Sigmoid colon (tissue), 7 donors: ENCODE data around the gene SERINC3. TPM values are rescaled to one million over a fixed set of nuclear protein-coding genes. Genes with fewer than 3 reads are reported as not detected.

Experiments
- DNase-seq: peaks from one replicate; pipeline ENCODE4 v3.0.0-alpha.2; 2019
- H3K27ac ChIP-seq, 4 donors: fragments of 200-600 bp; sonication (generic); one replicate each; pipeline ENCODE4 v1.5.1; 2016 to 2019; ENCODE audit warnings: mild to moderate bottlenecking in 1 of 4
- H3K27me3 ChIP-seq, 3 donors: fragments of 200-600 bp; sonication (generic); one replicate each; pipeline ENCODE4 v1.5.1; 2019; ENCODE audit warnings: mild to moderate bottlenecking in 1 of 3
- H3K36me3 ChIP-seq, 4 donors: fragments of 200-600 bp; sonication (generic); one replicate each; pipeline ENCODE4 v1.5.1; 2016 to 2019
- H3K4me1 ChIP-seq, 4 donors: fragments of 200-600 bp; sonication (generic); one replicate each; pipeline ENCODE4 v1.5.1; 2017 to 2019
- H3K4me3 ChIP-seq, 4 donors: fragments of 200-600 bp; sonication (generic); one replicate each; pipeline ENCODE4 v1.5.1; 2017 to 2019; ENCODE audit warnings: mild to moderate bottlenecking in 2 of 4, moderate library complexity in 1 of 4
- H3K9me3 ChIP-seq, 4 donors: fragments of 200-600 bp in 3 of 4; sonication (generic) in 3 of 4; one replicate each; pipeline versions ENCODE4 v1.5.1 to v1.6.1; 2013 to 2019
- EP300 ChIP-seq, 4 donors: sonication (generic); formaldehyde crosslinking; IDR thresholded peaks; one replicate each; pipeline ENCODE4 v1.6.1; 2017; ENCODE audit warnings: antibody characterized with exemption in 4 of 4
- POLR2A ChIP-seq, 2 donors: fragments of 450-650 bp; IDR thresholded peaks; one replicate each; pipeline ENCODE4 v1.6.1; 2016; ENCODE audit warnings: antibody characterized with exemption in 2 of 2, mild to moderate bottlenecking in 2 of 2, moderate library complexity in 2 of 2
- POLR2AphosphoS5 ChIP-seq, 4 donors: sonication (generic); formaldehyde crosslinking; IDR thresholded peaks; one replicate each; pipeline ENCODE4 v1.6.1; 2017; ENCODE audit warnings: antibody characterized with exemption in 4 of 4
- whole genome bisulfite sequencing, 2 donors: extraction: QIAGEN DNeasy Blood & Tissue Kit; methylation state at CpG; one replicate each; pipeline ENCODE4 v1.1.7; 2013; 5-methylcytosine and 5-hydroxymethylcytosine counted together
- intact Hi-C: fragments of 100-400 bp; cut with DNase I; formaldehyde crosslinking; loops from one replicate; pipeline ENCODE4 v1.15.1; 2023
- polyA plus RNA-seq, 3 donors: library from polyadenylated mRNA; stranded (reverse); fragments of 200-250 nt; gene quantifications; one replicate each; pipeline ENCODE4 v1.2.3, GENCODE V29; 2013
- small RNA-seq, 3 donors: library from RNA; depleted of rRNA; stranded (forward); fragments of <200 nt; gene quantifications; one replicate each; pipeline ENCODE3, GENCODE V24; 2016
- total RNA-seq, 4 donors: library from RNA; depleted of rRNA; stranded (reverse); fragments of >200 nt; gene quantifications; one replicate each; pipeline ENCODE4 v1.1.0, GENCODE V29; 2016
- TF ChIP-seq, protein P1 (sequence below), 4 experiments: fragments of 450-650 bp in 3 of 4; fragments of 200-600 bp in 1 of 4; IDR thresholded peaks; one replicate each; pipeline ENCODE4 v1.5.1; 2016 to 2019; ENCODE audit warnings: antibody characterized with exemption in 4 of 4, mild to moderate bottlenecking in 3 of 4, moderate library complexity in 2 of 4
- donor health status: healthy with polysubstance abuse.
- donor health status: Bipolar disorder and iron deficiency.
- donor health status: healthy.

SERINC3 gene
- total and polyA plus RNA-seq, 7 donors, result 11.1 to 112 (median 75.9) TPM

DNA sequence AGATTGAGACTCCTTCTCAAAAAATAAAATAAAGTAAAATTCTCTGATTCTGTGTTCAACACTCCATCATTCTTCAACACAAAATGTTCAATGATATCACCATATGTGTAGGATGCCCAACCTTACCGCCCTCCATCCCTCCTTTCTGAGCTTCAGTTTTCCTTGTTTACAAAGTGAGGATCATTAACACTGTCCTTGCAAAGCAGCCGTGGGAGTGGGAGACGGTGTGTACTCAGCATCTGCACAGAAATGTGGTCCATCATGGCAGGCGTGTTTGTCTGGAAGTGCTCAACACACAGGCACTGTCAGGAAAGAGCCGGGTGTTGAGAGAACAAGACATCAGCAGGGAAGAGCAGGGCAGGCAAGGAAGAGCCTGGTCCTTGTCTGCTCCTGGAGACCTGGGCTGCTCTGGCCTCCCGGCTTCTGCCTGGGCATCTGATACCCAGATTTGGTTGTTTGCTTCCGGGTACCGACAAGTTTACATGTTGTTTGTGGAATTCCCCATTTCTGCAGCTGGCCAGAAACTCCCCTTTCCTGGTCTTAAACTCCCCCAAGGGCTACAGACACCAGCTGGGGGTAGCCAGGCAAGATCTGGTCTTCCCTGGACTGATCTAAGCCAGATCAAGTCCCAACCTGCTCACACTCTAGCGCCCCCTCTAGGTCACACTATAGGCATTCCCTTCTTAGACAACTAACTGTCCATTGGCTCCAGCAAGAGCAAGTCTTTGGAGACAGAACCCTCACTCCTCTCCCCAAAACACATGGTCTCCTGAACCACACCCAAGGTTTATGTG lies 72.9 kb downstream of the SERINC3 start:
- H3K36me3 ChIP-seq, result no peaks in the 10 kb centered on the region
- H3K4me1 ChIP-seq, result no peaks in the 10 kb centered on the region
- DNase-seq, result no peak
- H3K27me3 ChIP-seq, result peaks cover 0 to 7% (median 0%) of the 10 kb centered on the region in 3 donors
- intact Hi-C loops, result no loop called here
- no peak overlapping the region for H3K27ac ChIP-seq
- 63 to 65% methylated on average over 9 of the region's 9 CpGs for WGBS, 2 donors
- no peak overlapping the region for H3K4me3 ChIP-seq
- H3K9me3 ChIP-seq, result no peaks in the 10 kb centered on the region
- TF ChIP-seq POLR2A (IDR thresholded peaks at IDR 0.05) (no peak), POLR2AphosphoS5 (IDR thresholded peaks at IDR 0.05) (no peak), EP300 (IDR thresholded peaks at IDR 0.05) (no peak)
- TF ChIP-seq, protein P1, sequence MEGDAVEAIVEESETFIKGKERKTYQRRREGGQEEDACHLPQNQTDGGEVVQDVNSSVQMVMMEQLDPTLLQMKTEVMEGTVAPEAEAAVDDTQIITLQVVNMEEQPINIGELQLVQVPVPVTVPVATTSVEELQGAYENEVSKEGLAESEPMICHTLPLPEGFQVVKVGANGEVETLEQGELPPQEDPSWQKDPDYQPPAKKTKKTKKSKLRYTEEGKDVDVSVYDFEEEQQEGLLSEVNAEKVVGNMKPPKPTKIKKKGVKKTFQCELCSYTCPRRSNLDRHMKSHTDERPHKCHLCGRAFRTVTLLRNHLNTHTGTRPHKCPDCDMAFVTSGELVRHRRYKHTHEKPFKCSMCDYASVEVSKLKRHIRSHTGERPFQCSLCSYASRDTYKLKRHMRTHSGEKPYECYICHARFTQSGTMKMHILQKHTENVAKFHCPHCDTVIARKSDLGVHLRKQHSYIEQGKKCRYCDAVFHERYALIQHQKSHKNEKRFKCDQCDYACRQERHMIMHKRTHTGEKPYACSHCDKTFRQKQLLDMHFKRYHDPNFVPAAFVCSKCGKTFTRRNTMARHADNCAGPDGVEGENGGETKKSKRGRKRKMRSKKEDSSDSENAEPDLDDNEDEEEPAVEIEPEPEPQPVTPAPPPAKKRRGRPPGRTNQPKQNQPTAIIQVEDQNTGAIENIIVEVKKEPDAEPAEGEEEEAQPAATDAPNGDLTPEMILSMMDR (IDR thresholded peaks at IDR 0.05), result no peak

DNA sequence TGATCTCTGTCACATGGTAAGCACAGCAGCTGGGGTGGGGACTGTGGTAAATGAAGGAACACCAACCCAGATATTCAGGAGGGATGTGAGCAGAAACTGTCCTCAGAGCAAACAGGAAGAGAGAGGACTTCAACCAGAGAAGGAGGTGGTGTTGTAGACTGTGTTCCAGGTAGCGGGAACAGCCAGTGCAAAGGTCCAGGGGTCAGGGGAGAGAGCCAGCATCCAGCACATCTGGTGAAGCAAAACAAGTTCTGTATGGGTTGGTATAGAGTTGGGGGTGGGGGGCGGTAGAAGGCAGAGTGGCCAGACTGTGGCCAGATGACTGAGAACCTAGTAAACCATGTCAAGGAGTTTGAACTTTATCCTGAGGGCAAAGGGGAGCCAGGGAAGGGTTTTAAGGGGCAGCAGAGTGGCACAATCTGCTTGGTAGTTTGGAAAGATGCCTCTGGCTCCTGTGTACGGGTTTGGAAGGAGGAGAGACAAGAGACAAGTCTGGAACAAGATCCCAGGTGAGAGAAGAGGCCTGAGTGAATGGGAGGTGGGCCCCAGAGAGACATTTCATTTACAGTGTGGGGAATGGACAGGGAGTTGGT lies 73.9 kb downstream of the SERINC3 start:
- Histone ChIP-seq H3K27me3 (peaks cover 0 to 7% (median 0%) of the 10 kb centered on the region in 3 donors), H3K36me3 (no peaks in the 10 kb centered on the region), H3K9me3 (no peaks in the 10 kb centered on the region), H3K27ac (no peak overlapping the region), H3K4me3 (no peak overlapping the region), H3K4me1 (no peaks in the 10 kb centered on the region)
- TF ChIP-seq, protein P1 (IDR thresholded peaks at IDR 0.05), result no peak
- TF ChIP-seq POLR2AphosphoS5 (IDR thresholded peaks at IDR 0.05), result no peak
- TF ChIP-seq EP300 (IDR thresholded peaks at IDR 0.05), result no peak
- TF ChIP-seq POLR2A (IDR thresholded peaks at IDR 0.05), result no peak
- 62 to 83% methylated on average over 3 of the region's 3 CpGs for WGBS, 2 donors
- no peak for DNase-seq
- intact Hi-C loops, result no loop called here

Small RNA genes within 50 kb of the gene (small RNA-seq; reads per million reads assigned to genes)
- 0 to 0.42 (median 0) reads per million in 3 donors for gene RPL37AP1

Other genes starting within 250 kb of the SERINC3 start
- 1 to 10 TPM; 6.1 to 9.1 (median 7.4) TPM for gene FITM2, start 210.9 kb downstream of the SERINC3 start, total RNA-seq
- gene FITM2, start 210.9 kb downstream of the SERINC3 start, polyA plus RNA-seq, result 1 to 10 TPM in 2 of 3 donors, under 1 TPM in 1; 0.60 to 6.1 (median 1.4) TPM
- gene R3HDML, start 185.0 kb downstream of the SERINC3 start, total RNA-seq, result not detected
- gene R3HDML, start 185.0 kb downstream of the SERINC3 start, polyA plus RNA-seq, result not detected
- 1 to 10 TPM in 1 of 4 donors, under 1 TPM in 1, not detected in 2; 0.27 to 1.1 TPM for gene HNF4A, start 166.4 kb downstream of the SERINC3 start, total RNA-seq
- 100 to 1,000 TPM in 2 of 3 donors, 10 to 100 TPM in 1; 52.9 to 124 (median 112) TPM for gene HNF4A, start 166.4 kb downstream of the SERINC3 start, polyA plus RNA-seq
- gene TTPAL, start 46.2 kb downstream of the SERINC3 start, total RNA-seq, result 1 to 10 TPM; 7.2 to 10.0 (median 8.3) TPM
- 1 to 10 TPM; 3.0 to 6.4 (median 3.0) TPM for gene TTPAL, start 46.2 kb downstream of the SERINC3 start, polyA plus RNA-seq
- 100 to 1,000 TPM; 348 to 511 (median 395) TPM for gene PKIG, start 60.5 kb upstream of the SERINC3 start, total RNA-seq
- 10 to 100 TPM; 43.9 to 78.4 (median 75.7) TPM for gene PKIG, start 60.5 kb upstream of the SERINC3 start, polyA plus RNA-seq
- gene ADA, start 129.6 kb upstream of the SERINC3 start, total RNA-seq, result 10 to 100 TPM in 3 of 4 donors, 1 to 10 TPM in 1; 4.3 to 17.1 (median 11.7) TPM
- gene ADA, start 129.6 kb upstream of the SERINC3 start, polyA plus RNA-seq, result 10 to 100 TPM in 1 of 3 donors, 1 to 10 TPM in 2; 2.5 to 13.8 (median 4.8) TPM
- gene CCN5, start 193.3 kb upstream of the SERINC3 start, total RNA-seq, result 10 to 100 TPM in 3 of 4 donors, 1 to 10 TPM in 1; 5.0 to 48.7 (median 18.5) TPM
- 10 to 100 TPM in 1 of 3 donors, 1 to 10 TPM in 2; 1.0 to 21.0 (median 2.8) TPM for gene CCN5, start 193.3 kb upstream of the SERINC3 start, polyA plus RNA-seq
- gene KCNK15, start 223.8 kb upstream of the SERINC3 start, total RNA-seq, result 1 to 10 TPM in 2 of 4 donors, under 1 TPM in 2; 0.55 to 2.1 (median 1.0) TPM
- under 1 TPM in 2 of 3 donors, not detected in 1; 0.28 to 0.60 TPM for gene KCNK15, start 223.8 kb upstream of the SERINC3 start, polyA plus RNA-seq